ENCODE data around the gene BICRAL. TPM values are rescaled to one million over a fixed set of nuclear protein-coding genes. Genes with fewer than 3 reads are reported as not detected.
A peak's percentile ranks its signal among the peaks of the same experiment; 100 is the strongest.

BICRAL gene
- total and polyA plus RNA-seq, 2 donors (not counting 1 experiment from before 2014, with no cell fraction given) = 6.9 to 11.5 TPM

GRCh38 chr6:42860036-42860435 is 78.2 kb downstream of the BICRAL start:
- Histone ChIP-seq H4K20me1 (ENCODE audit: control insufficient read depth, extremely low read depth, insufficient read depth, low read length) (no peaks in the 10 kb centered on the region), H3K4me1 (ENCODE audit: control insufficient read depth, extremely low read depth, insufficient read depth, low read length) (no peaks in the 10 kb centered on the region), H3K27me3 (ENCODE audit: control insufficient read depth, insufficient read depth, low read length) (no peaks in the 10 kb centered on the region), H2AFZ (ENCODE audit: low read length) (no peak overlapping the region), H3K4me3 (replicated peaks in 1 of 4; ENCODE audit: control extremely low read depth in 1 of 4, insufficient read depth in 1 of 4, low read depth in 3 of 4, low read length in 4 of 4) (no peak overlapping the region), H3K9me3 (ENCODE audit: control insufficient read depth, insufficient read depth, low read depth, low read length) (no peaks in the 10 kb centered on the region), H3K27ac (ENCODE audit: insufficient read depth, low read length) (no peak overlapping the region), H3K4me2 (ENCODE audit: extremely low read depth, insufficient read depth, low read length) (no peak overlapping the region), H3K36me3 (ENCODE audit: control insufficient read depth, insufficient read depth, low read length) (peaks cover 6% of the 10 kb centered on the region), H3K9ac (ENCODE audit: insufficient read depth, low read length) (no peak overlapping the region), H3K79me2 (ENCODE audit: control insufficient read depth, insufficient read depth, low read length) (no peaks in the 10 kb centered on the region)
- DNase-seq (ENCODE audit: low read depth in 2 of 2) = no peak
- TF ChIP-seq EZH2 (IDR thresholded peaks at IDR 0.05; ENCODE audit: low read length, missing control alignments) = no peak
- TF ChIP-seq, protein P1, sequence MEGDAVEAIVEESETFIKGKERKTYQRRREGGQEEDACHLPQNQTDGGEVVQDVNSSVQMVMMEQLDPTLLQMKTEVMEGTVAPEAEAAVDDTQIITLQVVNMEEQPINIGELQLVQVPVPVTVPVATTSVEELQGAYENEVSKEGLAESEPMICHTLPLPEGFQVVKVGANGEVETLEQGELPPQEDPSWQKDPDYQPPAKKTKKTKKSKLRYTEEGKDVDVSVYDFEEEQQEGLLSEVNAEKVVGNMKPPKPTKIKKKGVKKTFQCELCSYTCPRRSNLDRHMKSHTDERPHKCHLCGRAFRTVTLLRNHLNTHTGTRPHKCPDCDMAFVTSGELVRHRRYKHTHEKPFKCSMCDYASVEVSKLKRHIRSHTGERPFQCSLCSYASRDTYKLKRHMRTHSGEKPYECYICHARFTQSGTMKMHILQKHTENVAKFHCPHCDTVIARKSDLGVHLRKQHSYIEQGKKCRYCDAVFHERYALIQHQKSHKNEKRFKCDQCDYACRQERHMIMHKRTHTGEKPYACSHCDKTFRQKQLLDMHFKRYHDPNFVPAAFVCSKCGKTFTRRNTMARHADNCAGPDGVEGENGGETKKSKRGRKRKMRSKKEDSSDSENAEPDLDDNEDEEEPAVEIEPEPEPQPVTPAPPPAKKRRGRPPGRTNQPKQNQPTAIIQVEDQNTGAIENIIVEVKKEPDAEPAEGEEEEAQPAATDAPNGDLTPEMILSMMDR (conservative IDR thresholded peaks at IDR 0.05 in 1 of 2, IDR thresholded peaks at IDR 0.05 in 1 of 2; ENCODE audit: low read depth in 1 of 2, low read length in 2 of 2) = no peak

- Histone ChIP-seq H4K20me1 (ENCODE audit: control insufficient read depth, extremely low read depth, insufficient read depth, low read length) (no peaks in the 10 kb centered on the region), H3K9me3 (ENCODE audit: control insufficient read depth, insufficient read depth, low read depth, low read length) (no peaks in the 10 kb centered on the region), H3K4me2 (ENCODE audit: extremely low read depth, insufficient read depth, low read length) (no peak overlapping the region), H3K36me3 (ENCODE audit: control insufficient read depth, insufficient read depth, low read length) (peaks cover 7% of the 10 kb centered on the region), H3K27me3 (ENCODE audit: control insufficient read depth, insufficient read depth, low read length) (no peaks in the 10 kb centered on the region), H3K79me2 (ENCODE audit: control insufficient read depth, insufficient read depth, low read length) (no peaks in the 10 kb centered on the region), H3K27ac (ENCODE audit: insufficient read depth, low read length) (no peak overlapping the region), H3K4me3 (replicated peaks in 1 of 4; ENCODE audit: control extremely low read depth in 1 of 4, insufficient read depth in 1 of 4, low read depth in 3 of 4, low read length in 4 of 4) (no peak overlapping the region), H3K4me1 (ENCODE audit: control insufficient read depth, extremely low read depth, insufficient read depth, low read length) (no peaks in the 10 kb centered on the region), H3K9ac (ENCODE audit: insufficient read depth, low read length) (no peak overlapping the region), H2AFZ (ENCODE audit: low read length) (no peak overlapping the region)
- no peak for DNase-seq (ENCODE audit: low read depth in 2 of 2)
- TF ChIP-seq, protein P1 (conservative IDR thresholded peaks at IDR 0.05 in 1 of 2, IDR thresholded peaks at IDR 0.05 in 1 of 2; ENCODE audit: low read depth in 1 of 2, low read length in 2 of 2) = no peak
- no peak for TF ChIP-seq EZH2 (IDR thresholded peaks at IDR 0.05; ENCODE audit: low read length, missing control alignments)
Observed at GRCh38 chr6:42860481-42860880, 78.6 kb downstream of the BICRAL start.

DNA sequence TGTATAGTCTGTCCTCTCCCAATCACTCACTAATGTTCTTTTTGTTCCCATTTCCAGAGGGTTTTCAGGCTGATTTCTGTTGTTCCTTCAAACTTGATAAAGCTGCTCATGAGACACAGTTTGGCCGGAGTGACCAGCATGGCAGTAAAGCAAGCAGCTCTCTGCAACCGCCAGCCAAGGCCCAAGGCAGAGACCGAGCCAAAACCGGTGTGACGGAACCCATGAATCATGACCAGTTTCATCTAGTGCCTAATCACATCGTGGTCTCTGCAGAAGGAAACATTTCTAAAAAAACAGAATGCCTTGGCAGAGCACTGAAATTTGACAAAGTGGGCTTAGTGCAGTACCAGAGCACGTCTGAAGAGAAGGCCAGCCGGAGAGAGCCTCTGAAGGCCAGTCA is 82.8 kb downstream of the BICRAL start:
- Histone ChIP-seq H3K9ac (ENCODE audit: insufficient read depth, low read length) (no peak overlapping the region), H2AFZ (ENCODE audit: low read length) (no peak overlapping the region), H3K4me1 (ENCODE audit: control insufficient read depth, extremely low read depth, insufficient read depth, low read length) (no peaks in the 10 kb centered on the region), H3K27ac (ENCODE audit: insufficient read depth, low read length) (peak overlapping the region; percentile 47), H3K4me2 (ENCODE audit: extremely low read depth, insufficient read depth, low read length) (peak overlapping the region; percentile 13), H3K36me3 (ENCODE audit: control insufficient read depth, insufficient read depth, low read length) (peaks cover 7% of the 10 kb centered on the region), H3K27me3 (ENCODE audit: control insufficient read depth, insufficient read depth, low read length) (no peaks in the 10 kb centered on the region), H3K79me2 (ENCODE audit: control insufficient read depth, insufficient read depth, low read length) (no peaks in the 10 kb centered on the region), H3K4me3 (replicated peaks in 1 of 4; ENCODE audit: control extremely low read depth in 1 of 4, insufficient read depth in 1 of 4, low read depth in 3 of 4, low read length in 4 of 4) (no peak overlapping the region), H3K9me3 (ENCODE audit: control insufficient read depth, insufficient read depth, low read depth, low read length) (no peaks in the 10 kb centered on the region), H4K20me1 (ENCODE audit: control insufficient read depth, extremely low read depth, insufficient read depth, low read length) (no peaks in the 10 kb centered on the region)
- DNase-seq (ENCODE audit: low read depth in 2 of 2) = peak in 1 of 2 donors; percentile 13
- TF ChIP-seq EZH2 (IDR thresholded peaks at IDR 0.05; ENCODE audit: low read length, missing control alignments) = no peak
- TF ChIP-seq, protein P1 (conservative IDR thresholded peaks at IDR 0.05 in 1 of 2, IDR thresholded peaks at IDR 0.05 in 1 of 2; ENCODE audit: low read depth in 1 of 2, low read length in 2 of 2) = no peak
